ENCODE data around the gene RAPGEF1. TPM values are rescaled to one million over a fixed set of nuclear protein-coding genes. Genes with fewer than 3 reads are reported as not detected.
A peak's percentile ranks its signal among the peaks of the same experiment; 100 is the strongest.

Gene RAPGEF1
- total and polyA plus RNA-seq, 10 donors: 16.9 to 137 (median 104) TPM

DNA sequence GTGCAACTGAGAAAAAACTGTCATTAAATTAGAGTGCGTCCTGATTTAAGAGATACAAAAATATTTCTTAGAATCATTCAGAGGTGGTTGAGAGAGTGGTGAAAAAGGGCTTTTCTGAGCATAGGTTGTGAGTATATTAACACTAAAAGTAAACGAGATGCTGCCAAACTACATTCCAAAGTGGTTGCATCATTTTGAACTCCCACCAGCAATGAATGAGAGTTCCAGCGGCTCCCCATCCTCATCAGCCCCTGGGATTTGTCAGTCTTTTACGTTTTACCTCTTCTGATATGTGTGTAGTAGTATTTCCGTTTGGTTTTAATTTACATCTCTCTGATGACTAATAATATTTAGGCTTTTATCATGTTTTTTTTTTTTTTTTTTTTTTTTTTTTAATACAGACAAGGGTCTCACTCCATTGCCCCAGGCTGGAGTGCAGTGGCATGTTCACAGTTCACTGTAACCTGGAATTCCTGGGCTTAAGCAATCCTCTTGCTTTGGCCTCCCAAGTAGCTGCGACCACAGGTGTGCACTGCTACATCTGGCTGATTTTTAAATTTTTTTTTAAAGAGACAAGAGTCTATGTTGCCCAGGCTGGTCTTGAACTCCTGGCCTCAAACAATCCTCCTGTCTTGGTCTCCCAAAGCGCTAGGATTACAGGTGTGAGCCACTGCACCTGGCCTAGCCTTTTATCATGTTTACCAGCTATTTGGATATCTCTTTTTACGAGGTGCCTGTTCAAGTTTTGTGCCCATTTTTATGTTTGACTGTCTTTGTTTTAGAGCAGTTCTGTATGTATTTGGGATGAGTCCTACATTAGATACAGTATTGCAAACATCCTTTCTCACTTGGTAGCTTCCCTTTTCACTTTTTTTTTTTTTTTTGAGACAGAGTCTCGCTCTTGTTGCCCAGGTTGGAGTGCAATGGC lies 177.6 kb downstream of the RAPGEF1 start:
- WGBS, 5 donors: 72 to 83% (median 75%) methylated on average over 9 of the region's 9 CpGs
- Histone ChIP-seq H3K4me1 (no peaks in the 10 kb centered on the region), H3K9me3 (peaks cover 0 to 33% (median 16%) of the 10 kb centered on the region in 8 donors), H3K27ac (no peak overlapping the region), H3K27me3 (replicated peaks in 1 of 7) (no peaks in the 10 kb centered on the region), H3K4me3 (no peak overlapping the region), H3K36me3 (no peaks in the 10 kb centered on the region)
- TF ChIP-seq POLR2A (IDR thresholded peaks at IDR 0.05): no peak
- no peak for DNase-seq
- intact Hi-C loops (cut with DNase I; ENCODE audit: low total_unique reads): no loop called here

DNA sequence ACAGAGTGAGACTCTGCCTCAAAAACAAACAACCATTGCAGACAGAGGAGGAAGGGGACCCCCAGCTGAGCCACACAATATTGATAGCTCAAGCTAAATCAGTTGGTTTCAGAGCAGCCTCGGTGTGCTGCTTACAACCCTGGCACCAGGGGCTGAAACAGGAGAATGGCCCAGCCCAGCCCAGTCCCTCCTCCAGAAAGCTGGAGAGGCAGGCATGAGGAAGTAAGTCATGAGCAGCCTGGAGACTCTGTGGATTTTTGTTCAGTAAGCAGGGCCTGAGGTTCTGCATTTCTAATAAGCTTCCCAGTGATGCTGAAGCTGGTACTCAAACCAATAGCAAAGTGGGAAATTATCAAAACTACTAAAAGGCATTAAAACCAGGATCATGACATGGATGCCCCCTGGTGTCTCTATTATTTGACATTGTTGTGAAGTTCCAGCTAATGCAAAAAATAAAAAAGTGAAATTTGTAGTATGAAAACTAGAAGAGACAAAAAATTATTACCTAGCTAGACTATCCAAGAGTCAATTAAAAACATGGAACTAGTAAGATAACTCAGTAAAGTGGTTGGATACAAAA lies 180.4 kb downstream of the RAPGEF1 start:
- 80 to 89% (median 81%) methylated on average over 1 of the region's 1 CpG for WGBS, 5 donors

DNA sequence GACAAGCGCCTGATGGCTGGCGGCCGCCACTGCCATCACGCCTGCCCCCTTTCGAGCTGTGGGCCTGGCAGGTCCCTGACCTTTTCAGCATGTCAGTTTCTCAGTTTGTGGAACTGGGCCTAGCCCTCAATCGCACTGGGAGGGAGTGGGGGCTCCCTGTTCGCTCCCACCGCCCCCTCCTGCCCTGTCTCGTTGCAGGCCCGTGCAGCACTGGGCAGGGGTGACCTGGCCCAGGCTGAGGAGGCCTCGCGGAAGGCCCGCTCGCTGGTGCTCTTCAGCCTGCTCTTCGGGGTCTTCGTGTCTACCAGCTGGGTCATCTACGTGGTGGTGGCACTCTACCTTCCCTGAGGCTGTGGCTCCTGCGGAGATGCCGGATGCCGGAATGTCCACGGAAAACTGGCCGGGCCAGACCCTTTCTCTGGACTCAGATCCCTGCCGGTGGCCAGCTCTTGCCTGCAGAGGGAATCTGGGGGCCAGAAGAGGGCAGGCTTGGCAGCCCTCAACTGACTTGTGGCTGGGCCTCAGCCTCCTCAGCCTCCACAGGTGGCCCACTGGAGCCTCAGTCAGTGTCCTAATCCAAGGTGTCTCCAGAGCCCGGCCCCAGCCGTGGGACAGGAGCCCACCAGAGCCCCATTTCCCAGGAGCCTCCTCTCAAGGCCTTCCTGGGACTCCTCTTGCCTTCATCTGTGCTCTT lies 181.9 kb downstream of the RAPGEF1 start:
- H3K27me3 ChIP-seq (replicated peaks in 1 of 7): peaks cover 0 to 43% (median 29%) of the 10 kb centered on the region in 7 donors
- intact Hi-C loops (cut with DNase I; ENCODE audit: low total_unique reads): no loop called here
- no peak for DNase-seq
- 86 to 95% (median 93%) methylated on average over 12 to 25 of the region's 25 CpGs for WGBS, 5 donors
- no peak overlapping the region for H3K4me3 ChIP-seq
- H3K9me3 ChIP-seq: peaks cover 0 to 22% (median 14%) of the 10 kb centered on the region in 8 donors
- no peak for TF ChIP-seq POLR2A (IDR thresholded peaks at IDR 0.05)
- TF ChIP-seq, protein P1, sequence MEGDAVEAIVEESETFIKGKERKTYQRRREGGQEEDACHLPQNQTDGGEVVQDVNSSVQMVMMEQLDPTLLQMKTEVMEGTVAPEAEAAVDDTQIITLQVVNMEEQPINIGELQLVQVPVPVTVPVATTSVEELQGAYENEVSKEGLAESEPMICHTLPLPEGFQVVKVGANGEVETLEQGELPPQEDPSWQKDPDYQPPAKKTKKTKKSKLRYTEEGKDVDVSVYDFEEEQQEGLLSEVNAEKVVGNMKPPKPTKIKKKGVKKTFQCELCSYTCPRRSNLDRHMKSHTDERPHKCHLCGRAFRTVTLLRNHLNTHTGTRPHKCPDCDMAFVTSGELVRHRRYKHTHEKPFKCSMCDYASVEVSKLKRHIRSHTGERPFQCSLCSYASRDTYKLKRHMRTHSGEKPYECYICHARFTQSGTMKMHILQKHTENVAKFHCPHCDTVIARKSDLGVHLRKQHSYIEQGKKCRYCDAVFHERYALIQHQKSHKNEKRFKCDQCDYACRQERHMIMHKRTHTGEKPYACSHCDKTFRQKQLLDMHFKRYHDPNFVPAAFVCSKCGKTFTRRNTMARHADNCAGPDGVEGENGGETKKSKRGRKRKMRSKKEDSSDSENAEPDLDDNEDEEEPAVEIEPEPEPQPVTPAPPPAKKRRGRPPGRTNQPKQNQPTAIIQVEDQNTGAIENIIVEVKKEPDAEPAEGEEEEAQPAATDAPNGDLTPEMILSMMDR (IDR thresholded peaks at IDR 0.05 in 8 of 11, conservative IDR thresholded peaks at IDR 0.05 in 3 of 11): no peak
- peak in 1 of 3 donors; percentile 66 for TF ChIP-seq POLR2AphosphoS5 (IDR thresholded peaks at IDR 0.05)
- H3K27ac ChIP-seq: no peak overlapping the region
- no peaks in the 10 kb centered on the region for H3K36me3 ChIP-seq
- H3K4me1 ChIP-seq: peaks cover 0 to 5% (median 0%) of the 10 kb centered on the region in 6 donors

More for the DNA sequence above, 180.4 kb downstream of the RAPGEF1 start:
- Histone ChIP-seq H3K9me3 (peaks cover 0 to 29% (median 16%) of the 10 kb centered on the region in 8 donors), H3K4me1 (peaks cover 0 to 5% (median 0%) of the 10 kb centered on the region in 6 donors), H3K4me3 (no peak overlapping the region), H3K27ac (no peak overlapping the region), H3K36me3 (no peaks in the 10 kb centered on the region), H3K27me3 (replicated peaks in 1 of 7) (peaks cover 0 to 27% (median 17%) of the 10 kb centered on the region in 7 donors)
- intact Hi-C loops (cut with DNase I; ENCODE audit: low total_unique reads): no loop called here
- no peak for TF ChIP-seq POLR2A (IDR thresholded peaks at IDR 0.05)
- TF ChIP-seq, protein P1 (IDR thresholded peaks at IDR 0.05 in 8 of 11, conservative IDR thresholded peaks at IDR 0.05 in 3 of 11): no peak
- no peak for TF ChIP-seq POLR2AphosphoS5 (IDR thresholded peaks at IDR 0.05)
- DNase-seq: no peak

DNA sequence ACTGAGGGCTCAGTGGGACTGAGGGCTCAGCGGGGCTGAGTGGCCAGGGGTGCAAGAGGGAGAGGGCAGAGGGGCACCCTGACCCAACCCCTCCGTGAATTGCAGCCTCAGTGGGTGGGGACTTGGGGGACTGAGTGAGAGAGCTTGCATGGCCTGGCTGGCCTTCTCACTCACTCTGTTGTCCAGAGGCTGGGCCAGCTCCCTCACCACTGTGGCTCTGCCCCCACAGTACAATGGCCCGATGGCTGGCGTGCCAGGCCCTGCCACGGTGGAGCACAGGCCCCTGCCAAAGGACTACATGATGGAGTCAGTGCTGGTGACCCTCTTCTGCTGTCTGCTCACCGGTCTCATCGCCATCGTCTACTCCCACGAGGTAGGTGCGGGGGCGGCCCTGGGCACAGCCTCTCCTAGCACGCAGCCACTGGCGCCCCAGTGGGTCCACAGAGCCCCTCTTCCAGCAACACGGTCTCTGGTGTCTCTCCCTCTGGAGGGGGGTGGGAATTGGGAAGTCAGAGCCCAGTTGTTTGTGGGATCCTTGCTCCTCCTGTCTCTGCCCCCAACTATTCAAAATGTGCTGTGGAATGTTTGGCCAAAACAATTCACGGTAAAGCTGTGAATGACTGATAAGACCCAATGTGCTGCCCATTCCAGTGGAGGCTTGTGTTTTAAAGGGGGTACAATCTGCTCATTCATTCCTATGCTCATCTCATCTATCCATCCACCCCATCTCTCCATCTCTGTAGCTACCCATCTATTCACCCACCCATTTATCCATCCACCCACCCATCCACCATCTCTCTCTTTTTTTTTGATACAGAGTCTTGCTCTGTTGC lies 183.8 kb downstream of the RAPGEF1 start:
- Histone ChIP-seq H3K27me3 (replicated peaks in 1 of 7) (peaks cover 0 to 49% (median 29%) of the 10 kb centered on the region in 7 donors), H3K27ac (no peak overlapping the region), H3K36me3 (no peaks in the 10 kb centered on the region), H3K4me1 (peaks cover 0 to 5% (median 0%) of the 10 kb centered on the region in 6 donors), H3K9me3 (peaks cover 0 to 11% (median 3%) of the 10 kb centered on the region in 8 donors), H3K4me3 (no peak overlapping the region)
- 85 to 91% (median 89%) methylated on average over 10 to 15 of the region's 15 CpGs for WGBS, 5 donors
- intact Hi-C loops (cut with DNase I; ENCODE audit: low total_unique reads): no loop called here
- no peak for DNase-seq
- TF ChIP-seq POLR2AphosphoS5 (IDR thresholded peaks at IDR 0.05): peak in 2 of 3 donors; percentile 10 to 48
- TF ChIP-seq, protein P1 (IDR thresholded peaks at IDR 0.05 in 8 of 11, conservative IDR thresholded peaks at IDR 0.05 in 3 of 11): no peak

All from spleen (tissue), 11 donors.